ENCODE data around the gene DIRAS3. TPM values are rescaled to one million over a fixed set of nuclear protein-coding genes. Genes with fewer than 3 reads are reported as not detected.

Gene DIRAS3
- total RNA-seq, 2 experiments from 2014 or later = not detected

DNA sequence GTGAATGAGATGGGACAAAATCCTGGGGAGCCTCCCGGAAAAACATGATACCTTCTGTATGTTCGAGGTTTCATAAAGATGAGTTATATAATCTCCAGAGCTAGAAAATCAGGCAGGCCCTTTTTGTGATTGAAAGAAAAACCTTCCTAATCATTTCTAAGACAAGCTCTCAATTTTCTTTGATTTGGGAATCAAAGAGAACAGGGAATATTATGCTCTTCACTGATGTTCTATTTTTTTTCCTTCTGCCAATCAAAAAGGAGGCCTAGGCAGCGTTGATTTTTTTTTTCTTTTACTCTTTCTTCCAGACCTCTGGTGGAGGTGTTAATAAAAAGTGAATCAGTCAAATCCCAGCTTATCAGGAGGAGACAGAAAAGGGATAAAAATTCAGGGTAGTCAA is 34.5 kb downstream of the DIRAS3 start:
- H3K9me3 ChIP-seq (ENCODE audit: low read length) = no peaks in the 10 kb centered on the region
- no peak overlapping the region for H3K4me2 ChIP-seq (ENCODE audit: low read length)
- no peak overlapping the region for H2AFZ ChIP-seq (ENCODE audit: low read length)
- H3K4me3 ChIP-seq (ENCODE audit: low read depth, low read length, poor library complexity, severe bottlenecking) = no peak overlapping the region
- H3K36me3 ChIP-seq (ENCODE audit: insufficient read depth, low read length) = no peaks in the 10 kb centered on the region
- no peaks in the 10 kb centered on the region for H3K9me2 ChIP-seq (ENCODE audit: insufficient read depth, low read length)
- no peak overlapping the region for H3K27ac ChIP-seq (ENCODE audit: low read depth, low read length, poor library complexity, severe bottlenecking)
- BruUV-seq (replicated peaks) = no TSS peak
- ChIA-PET POLR2A (no interaction called here), CTCF (ENCODE audit: unreplicated experiment) (no interaction called here)
- no peaks in the 10 kb centered on the region for H3K79me2 ChIP-seq (ENCODE audit: insufficient read depth, low read depth, low read length)
- no peak for DNase-seq (ENCODE audit: low spot score)
- intact Hi-C loops (cut with micrococcal nuclease; ENCODE audit: unreplicated experiment) = no loop called here
- no peaks in the 10 kb centered on the region for H4K20me1 ChIP-seq (ENCODE audit: insufficient read depth, low read length)
- TF ChIP-seq CTCF (conservative IDR thresholded peaks at IDR 0.05; ENCODE audit: low read length) (no peak), EZH2phosphoT487 (IDR thresholded peaks at IDR 0.05; ENCODE audit: borderline replicate concordance, low read depth, low read length) (no peak)
- no peaks in the 10 kb centered on the region for H3K4me1 ChIP-seq (ENCODE audit: insufficient read depth, low read length, poor library complexity, severe bottlenecking)

DNA sequence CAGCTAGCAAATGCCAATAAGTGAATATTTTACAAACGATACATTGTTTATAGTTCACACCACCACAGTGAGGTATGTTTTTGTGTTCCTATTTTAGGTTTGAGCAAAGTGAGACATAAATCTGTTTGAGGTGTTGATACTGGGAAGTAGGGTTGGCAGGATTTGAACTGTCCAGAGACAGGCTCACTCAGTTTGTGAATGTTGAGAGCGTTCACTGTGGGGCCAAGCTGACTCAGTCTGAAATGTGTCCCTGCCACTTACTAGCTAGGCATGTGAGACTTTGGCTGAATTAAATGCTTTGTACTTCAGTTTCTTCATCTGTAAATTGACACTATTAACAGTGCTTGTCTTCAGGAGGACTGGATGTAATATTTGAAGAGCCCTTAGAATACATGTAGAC is 35.1 kb downstream of the DIRAS3 start:
- DNase-seq (ENCODE audit: low spot score) = no peak
- Histone ChIP-seq H4K20me1 (ENCODE audit: insufficient read depth, low read length) (no peaks in the 10 kb centered on the region), H3K4me3 (ENCODE audit: low read depth, low read length, poor library complexity, severe bottlenecking) (no peak overlapping the region), H3K4me1 (ENCODE audit: insufficient read depth, low read length, poor library complexity, severe bottlenecking) (no peaks in the 10 kb centered on the region), H3K4me2 (ENCODE audit: low read length) (no peak overlapping the region), H3K36me3 (ENCODE audit: insufficient read depth, low read length) (no peaks in the 10 kb centered on the region), H3K9me2 (ENCODE audit: insufficient read depth, low read length) (no peaks in the 10 kb centered on the region), H3K79me2 (ENCODE audit: insufficient read depth, low read depth, low read length) (no peaks in the 10 kb centered on the region), H3K9me3 (ENCODE audit: low read length) (no peaks in the 10 kb centered on the region), H2AFZ (ENCODE audit: low read length) (no peak overlapping the region), H3K27ac (ENCODE audit: low read depth, low read length, poor library complexity, severe bottlenecking) (no peak overlapping the region)
- ChIA-PET CTCF (ENCODE audit: unreplicated experiment) (no interaction called here), POLR2A (no interaction called here)
- TF ChIP-seq CTCF (conservative IDR thresholded peaks at IDR 0.05; ENCODE audit: low read length) (no peak), EZH2phosphoT487 (IDR thresholded peaks at IDR 0.05; ENCODE audit: borderline replicate concordance, low read depth, low read length) (no peak)
- no TSS peak for BruUV-seq (replicated peaks)
- intact Hi-C loops (cut with micrococcal nuclease; ENCODE audit: unreplicated experiment) = no loop called here

DNA sequence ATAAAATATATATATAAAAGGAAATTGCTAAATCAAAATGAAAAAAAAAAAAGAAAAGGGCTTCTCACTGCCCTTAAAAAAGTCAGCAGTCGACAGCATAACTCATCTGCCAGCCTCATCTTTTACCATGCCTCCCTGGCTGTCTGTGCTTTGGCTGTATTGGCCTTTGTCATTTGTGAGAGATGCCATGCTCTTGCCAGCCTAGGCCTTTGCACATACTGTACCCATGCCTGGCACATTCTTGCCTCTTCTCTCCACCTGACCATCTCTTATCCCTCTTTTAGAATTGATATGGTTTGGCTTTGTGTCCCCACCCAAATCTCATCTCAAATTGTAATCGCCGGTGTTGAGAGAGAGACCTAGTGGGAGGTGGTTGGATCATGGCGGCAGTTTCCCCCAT is 37.1 kb downstream of the DIRAS3 start:
- H4K20me1 ChIP-seq (ENCODE audit: insufficient read depth, low read length) = no peaks in the 10 kb centered on the region
- H3K4me3 ChIP-seq (ENCODE audit: low read depth, low read length, poor library complexity, severe bottlenecking) = no peak overlapping the region
- CTCF ChIA-PET (ENCODE audit: unreplicated experiment) = no interaction called here
- intact Hi-C loops (cut with micrococcal nuclease; ENCODE audit: unreplicated experiment) = no loop called here
- H3K9me3 ChIP-seq (ENCODE audit: low read length) = no peaks in the 10 kb centered on the region
- no TSS peak for BruUV-seq (replicated peaks)
- no peak overlapping the region for H2AFZ ChIP-seq (ENCODE audit: low read length)
- H3K9me2 ChIP-seq (ENCODE audit: insufficient read depth, low read length) = no peaks in the 10 kb centered on the region
- TF ChIP-seq EZH2phosphoT487 (IDR thresholded peaks at IDR 0.05; ENCODE audit: borderline replicate concordance, low read depth, low read length) (no peak), CTCF (conservative IDR thresholded peaks at IDR 0.05; ENCODE audit: low read length) (no peak)
- no peaks in the 10 kb centered on the region for H3K36me3 ChIP-seq (ENCODE audit: insufficient read depth, low read length)
- H3K27ac ChIP-seq (ENCODE audit: low read depth, low read length, poor library complexity, severe bottlenecking) = no peak overlapping the region
- POLR2A ChIA-PET = no interaction called here
- H3K4me2 ChIP-seq (ENCODE audit: low read length) = no peak overlapping the region
- DNase-seq (ENCODE audit: low spot score) = no peak
- no peaks in the 10 kb centered on the region for H3K4me1 ChIP-seq (ENCODE audit: insufficient read depth, low read length, poor library complexity, severe bottlenecking)
- no peaks in the 10 kb centered on the region for H3K79me2 ChIP-seq (ENCODE audit: insufficient read depth, low read depth, low read length)

Data from OCI-LY7 (cell line).